Measurements from ENCODE around the gene IMPG1. TPM values are rescaled to one million over a fixed set of nuclear protein-coding genes. Genes with fewer than 3 reads are reported as not detected.

IMPG1 gene
- total and polyA plus RNA-seq, 2 donors (not counting 1 experiment from before 2014, with no cell fraction given): not detected

DNA sequence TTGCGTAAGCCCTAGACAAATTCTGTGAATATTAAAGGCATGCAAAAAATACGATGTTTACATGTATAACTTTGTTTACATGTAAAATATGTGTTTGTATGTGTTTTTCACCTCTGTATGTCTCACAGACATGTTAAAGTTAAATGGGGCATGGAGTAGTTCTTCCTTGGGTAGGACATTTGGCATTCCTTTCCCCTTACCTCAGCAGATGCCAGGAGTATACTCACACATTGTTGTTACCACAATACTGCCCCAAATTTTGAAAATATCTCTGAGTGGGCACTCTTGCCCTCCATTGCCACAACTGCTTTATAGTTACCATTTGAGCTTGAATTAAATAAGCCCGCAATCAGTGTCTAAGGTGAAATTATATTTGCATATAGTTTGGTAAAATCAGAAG, 175.9 kb downstream of the IMPG1 start:
- Histone ChIP-seq H3K27me3 (replicated peaks in 1 of 4; ENCODE audit: control extremely low read depth in 1 of 4, control insufficient read depth in 3 of 4, insufficient read depth in 4 of 4, low read length in 3 of 4) (no peaks in the 10 kb centered on the region), H3K79me2 (ENCODE audit: control insufficient read depth, insufficient read depth, low read length) (no peaks in the 10 kb centered on the region), H3K36me3 (replicated peaks in 1 of 2; ENCODE audit: control extremely low read depth in 1 of 2, control insufficient read depth in 1 of 2, extremely low read depth in 1 of 2, insufficient read depth in 2 of 2, low read length in 1 of 2) (no peaks in the 10 kb centered on the region), H2AFZ (ENCODE audit: insufficient read depth, low read depth, low read length, poor library complexity, severe bottlenecking) (no peak overlapping the region), H3K9ac (ENCODE audit: low read length) (no peak overlapping the region), H3K4me3 (ENCODE audit: control extremely low read depth in 1 of 5, extremely low read depth in 1 of 5, insufficient read depth in 1 of 5, low read depth in 2 of 5, low read length in 4 of 5) (no peak overlapping the region), H4K20me1 (ENCODE audit: control insufficient read depth, insufficient read depth, low read length, poor library complexity, severe bottlenecking) (no peaks in the 10 kb centered on the region), H3K4me2 (replicated peaks; ENCODE audit: low read depth, low read length, poor library complexity, severe bottlenecking) (no peak overlapping the region), H3K27ac (ENCODE audit: low read length in 2 of 2) (no peak overlapping the region), H3K4me1 (ENCODE audit: control insufficient read depth in 2 of 2, insufficient read depth in 2 of 2, low read length in 2 of 2) (no peaks in the 10 kb centered on the region), H3K9me3 (ENCODE audit: control extremely low read depth in 1 of 3, control insufficient read depth in 2 of 3, insufficient read depth in 1 of 3, low read length in 2 of 3) (no peaks in the 10 kb centered on the region)
- intact Hi-C loops (cut with micrococcal nuclease): no loop called here
- CTCF ChIA-PET: interaction anchor here (1.5 kb wide), 1 partner anchor 38 kb away, joined by 3 read pairs; no protein-coding TSS in a partner anchor
- Mint-ChIP-seq H3K4me1 (no peaks in the 10 kb centered on the region), H3K9me3 (ENCODE audit: insufficient read depth) (no peaks in the 10 kb centered on the region), H3K27me3 (no peaks in the 10 kb centered on the region), H3K4me3 (no peak overlapping the region), H3K27ac (no peak overlapping the region)
- TF ChIP-seq EZH2 (IDR thresholded peaks at IDR 0.05; ENCODE audit: borderline replicate concordance, insufficient read depth, low read depth, low read length, poor library complexity, severe bottlenecking): no peak
- POLR2A ChIA-PET: no interaction called here
- no CpG with 5 or more reads among the region's 3 CpGs for WGBS (ENCODE audit: insufficient coverage)
- no peak for DNase-seq
- no peak for ATAC-seq (ENCODE audit: low read depth)

DNA sequence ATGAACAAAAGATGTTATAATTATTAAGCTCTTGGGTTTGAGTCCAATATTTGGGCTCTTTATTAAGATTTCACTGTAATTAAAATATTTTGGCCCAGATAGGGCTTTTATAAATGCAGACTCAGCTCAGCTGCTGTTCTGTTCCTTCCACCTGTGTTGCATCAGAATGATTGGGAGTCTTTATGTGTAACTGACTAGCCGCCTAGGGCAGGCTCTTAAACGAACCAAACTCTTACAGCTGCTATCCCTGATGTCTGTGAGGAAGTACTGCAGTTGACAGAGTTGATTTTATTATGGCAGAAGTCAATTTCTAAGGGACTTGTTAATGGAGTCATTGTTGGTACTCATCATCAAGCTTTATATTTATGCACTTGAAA, 178.7 kb downstream of the IMPG1 start:
- Histone ChIP-seq H4K20me1 (ENCODE audit: control insufficient read depth, insufficient read depth, low read length, poor library complexity, severe bottlenecking) (no peaks in the 10 kb centered on the region), H3K27ac (ENCODE audit: low read length in 2 of 2) (no peak overlapping the region), H3K79me2 (ENCODE audit: control insufficient read depth, insufficient read depth, low read length) (no peaks in the 10 kb centered on the region), H3K36me3 (replicated peaks in 1 of 2; ENCODE audit: control extremely low read depth in 1 of 2, control insufficient read depth in 1 of 2, extremely low read depth in 1 of 2, insufficient read depth in 2 of 2, low read length in 1 of 2) (no peaks in the 10 kb centered on the region), H3K4me2 (replicated peaks; ENCODE audit: low read depth, low read length, poor library complexity, severe bottlenecking) (no peak overlapping the region), H3K27me3 (replicated peaks in 1 of 4; ENCODE audit: control extremely low read depth in 1 of 4, control insufficient read depth in 3 of 4, insufficient read depth in 4 of 4, low read length in 3 of 4) (no peaks in the 10 kb centered on the region), H3K9me3 (ENCODE audit: control extremely low read depth in 1 of 3, control insufficient read depth in 2 of 3, insufficient read depth in 1 of 3, low read length in 2 of 3) (no peaks in the 10 kb centered on the region), H3K4me3 (ENCODE audit: control extremely low read depth in 1 of 5, extremely low read depth in 1 of 5, insufficient read depth in 1 of 5, low read depth in 2 of 5, low read length in 4 of 5) (no peak overlapping the region), H3K9ac (ENCODE audit: low read length) (no peak overlapping the region), H2AFZ (ENCODE audit: insufficient read depth, low read depth, low read length, poor library complexity, severe bottlenecking) (no peak overlapping the region), H3K4me1 (ENCODE audit: control insufficient read depth in 2 of 2, insufficient read depth in 2 of 2, low read length in 2 of 2) (no peaks in the 10 kb centered on the region)
- Mint-ChIP-seq H3K4me1 (no peaks in the 10 kb centered on the region), H3K4me3 (no peak overlapping the region), H3K27me3 (no peaks in the 10 kb centered on the region), H3K9me3 (ENCODE audit: insufficient read depth) (no peaks in the 10 kb centered on the region), H3K27ac (no peak overlapping the region)
- CTCF ChIA-PET: interaction anchor here (1.1 to 3.6 kb wide), 8 partner anchors 12 to 1566 kb away, joined by 3 to 17 read pairs (median 6); no protein-coding TSS in a partner anchor
- no peak for TF ChIP-seq EZH2 (IDR thresholded peaks at IDR 0.05; ENCODE audit: borderline replicate concordance, insufficient read depth, low read depth, low read length, poor library complexity, severe bottlenecking)
- TF ChIP-seq CTCF (IDR thresholded peaks at IDR 0.05): no peak
- intact Hi-C loops (cut with micrococcal nuclease): no loop called here
- ATAC-seq (ENCODE audit: low read depth): no peak
- 80% methylated on average over 1 of the region's 2 CpGs for WGBS (ENCODE audit: insufficient coverage)
- POLR2A ChIA-PET: no interaction called here
- no peak for DNase-seq
